GM12878 (cell line): ENCODE measurements around the gene SORL1. TPM values are rescaled to one million over a fixed set of nuclear protein-coding genes. Genes with fewer than 3 reads are reported as not detected.
A peak's percentile ranks its signal among the peaks of the same experiment; 100 is the strongest.

Experiments used
- ATAC-seq: fragments of 200-7000 bp; cut with Tn5 transposase; 3 replicates; pipeline ENCODE4 v1.9.1; 2020; ENCODE audit warnings: mild to moderate bottlenecking, moderate library complexity
- BruUV-seq: library from RNA; stranded (reverse); fragments of 400-500 nt; replicated peaks from 2 replicates; lab custom pipeline; 2021; lab: Mats Ljungman, UMichigan
- CTCF ChIA-PET: fragments of 300-600 bp; sonication (Branson Sonifier 250); formaldehyde crosslinking; extraction: SDS; loops from one replicate; lab custom pipeline; 2021; ENCODE audit warnings: inconsistent platforms; lab: Yijun Ruan, JAX
- POLR2A ChIA-PET: fragments of 350-600 bp; formaldehyde crosslinking; extraction: SDS; loops from one replicate; lab custom pipeline; 2021; ENCODE audit warnings: inconsistent platforms; lab: Charles Lee
- RAD21 ChIA-PET: fragments of 300-600 bp; sonication (Branson Sonifier 250); formaldehyde crosslinking; loops from one replicate; lab custom pipeline; 2023; ENCODE audit warnings: antibody characterized with exemption; ENCODE audit not compliant: unreplicated experiment; lab: Charles Lee
- SMC1A ChIA-PET: fragments of 300-600 bp; sonication (Branson Sonifier 250); formaldehyde crosslinking; loops from one replicate; lab custom pipeline; 2023; ENCODE audit not compliant: unreplicated experiment, uncharacterized antibody; lab: Charles Lee
- DNase-seq: peaks from one replicate; pipeline ENCODE4 v3.0.0-alpha.2; 2011; ENCODE audit warnings: low read depth, low spot score
- FAIRE-seq: peaks from 3 replicates; lab custom pipeline; 2011; peaks lifted over from hg19 to GRCh38; lab: Jason Lieb, UNC
- H2AFZ ChIP-seq: 2 replicates; pipeline ENCODE4 v1.6.0; 2011; ENCODE audit warnings: low read depth, low read length, control low read depth; ENCODE audit not compliant: control insufficient read depth
- H3K27ac ChIP-seq: 2 replicates; pipeline ENCODE4 v1.5.1; 2011; ENCODE audit warnings: control low read depth; ENCODE audit not compliant: control insufficient read depth, insufficient read depth
- H3K27me3 ChIP-seq, 2 experiments: replicated peaks in 1 of 2; 2 replicates each; pipeline versions ENCODE4 v1.6.0 to v1.6.1; 2011; ENCODE audit warnings: low read length in 1 of 2; ENCODE audit not compliant: control insufficient read depth in 2 of 2, insufficient read depth in 2 of 2
- H3K36me3 ChIP-seq, 2 experiments: 2 replicates each; pipeline ENCODE4 v1.5.1; 2011; ENCODE audit warnings: low read length in 1 of 2; ENCODE audit not compliant: control insufficient read depth in 2 of 2, insufficient read depth in 2 of 2
- H3K4me1 ChIP-seq: 2 replicates; pipeline ENCODE4 v1.6.1; 2011; ENCODE audit warnings: mild to moderate bottlenecking, low read length, moderate library complexity, mixed read lengths; ENCODE audit not compliant: control insufficient read depth, insufficient read depth
- H3K4me2 ChIP-seq: 2 replicates; pipeline ENCODE4 v1.6.0; 2011; ENCODE audit warnings: control low read depth; ENCODE audit not compliant: control insufficient read depth, insufficient read depth
- H3K4me3 ChIP-seq: fragments of 200-600 bp; sonication (generic); 2 replicates; pipeline ENCODE4 v1.5.1; 2016
- H3K79me2 ChIP-seq: 2 replicates; pipeline ENCODE4 v1.6.0; 2011; ENCODE audit warnings: low read length; ENCODE audit not compliant: control insufficient read depth, insufficient read depth
- H3K9ac ChIP-seq: 2 replicates; pipeline ENCODE4 v1.8.0; 2011; ENCODE audit warnings: low read length, control low read depth, mixed read lengths; ENCODE audit not compliant: control insufficient read depth, insufficient read depth
- H3K9me3 ChIP-seq: replicated peaks from 3 replicates; pipeline ENCODE4 v1.5.1; 2011; ENCODE audit warnings: mild to moderate bottlenecking, low read length; ENCODE audit not compliant: control insufficient read depth, insufficient read depth
- H4K20me1 ChIP-seq: 2 replicates; pipeline ENCODE4 v1.6.0; 2011; ENCODE audit not compliant: control insufficient read depth, insufficient read depth
- HDGF ChIP-seq: fragments of 450-650 bp; IDR thresholded peaks from 2 replicates; pipeline ENCODE4 v1.6.1; 2016; ENCODE audit warnings: antibody characterized with exemption
- NBN ChIP-seq: fragments of 450-650 bp; IDR thresholded peaks from 2 replicates; pipeline ENCODE4 v1.6.1; 2016
- NR2F1 ChIP-seq: fragments of 450-650 bp; conservative IDR thresholded peaks from 2 replicates; pipeline ENCODE4 v1.6.1; 2017; ENCODE audit warnings: mild to moderate bottlenecking
- POU2F2 ChIP-seq: IDR thresholded peaks from 3 replicates; pipeline ENCODE4 v1.6.1; 2011; ENCODE audit warnings: low read depth, mild to moderate bottlenecking, low read length, borderline replicate concordance
- STAT3 ChIP-seq: IDR thresholded peaks from 2 replicates; pipeline ENCODE4 v1.6.1; 2011; ENCODE audit warnings: low read depth, low read length, improper control_type of control experiment
- USF2 ChIP-seq: IDR thresholded peaks from 2 replicates; pipeline ENCODE4 v1.6.1; 2011; ENCODE audit warnings: low read depth, low read length, improper control_type of control experiment, borderline replicate concordance
- WGBS: methylation state at CpG from one replicate; pipeline ENCODE4 v1.1.6; 2016; ENCODE audit warnings: low lambda C conversion rate; ENCODE audit not compliant: insufficient replicate concordance, insufficient coverage; ENCODE audit errors: missing lambda C conversion rate; 5-methylcytosine and 5-hydroxymethylcytosine counted together
- in situ Hi-C: fragments of 300-500 bp; cut with MboI; formaldehyde crosslinking; loops from 9 replicates; pipeline ENCODE4 v1.14.3; 2018; ENCODE audit warnings: mixed read lengths
- intact Hi-C: fragments of 100-400 bp; cut with micrococcal nuclease; formaldehyde crosslinking; loops from one replicate; pipeline ENCODE4 v1.14.2; 2022; ENCODE audit not compliant: unreplicated experiment
- polyA plus RNA-seq, 11 experiments: library from polyadenylated mRNA; depleted of rRNA in 4 of 11; unstranded in 6 of 11; stranded (reverse) in 5 of 11; fragments of >200 nt; fragmentation: Nextera tagmentation in 4 of 11; fragmentation: Illumina TruSeq in 1 of 11; extraction: Ambion mirVana in 4 of 11; extraction: Trizol in 1 of 11; gene quantifications; 1 replicate in 1 of 11; 2 replicates in 10 of 11; pipeline versions ENCODE4 v1.2.1 to v1.2.3, GENCODE V29; 2011 to 2016; ENCODE audit warnings: inconsistent platforms in 2 of 11, missing spikeins in 2 of 11, low read depth in 1 of 11
- total RNA-seq, 4 experiments: library from RNA; depleted of rRNA in 3 of 4; stranded (reverse); fragments of >200 nt in 3 of 4; fragmentation: Illumina TruSeq in 1 of 4; extraction: Trizol in 1 of 4; gene quantifications; 2 replicates each; pipeline versions ENCODE4 v1.2.1 to v1.2.3, GENCODE V29; 2013 to 2021
- TF ChIP-seq, protein P1 (sequence below): IDR thresholded peaks from 2 replicates; pipeline ENCODE4 v1.6.1; 2012; ENCODE audit warnings: improper control_type of control experiment, low read depth, low read length; ENCODE audit not compliant: insufficient replicate concordance
- TF ChIP-seq, protein P2 (sequence below): fragments of 450-650 bp; IDR thresholded peaks from 2 replicates; pipeline ENCODE4 v1.6.1; 2017; ENCODE audit warnings: mild to moderate bottlenecking, moderate library complexity

SORL1 gene
- total and polyA plus RNA-seq, 10 of the 15 experiments (the other 5 are each of a cell fraction or from before 2014, with no cell fraction given): 20.2 to 107 (median 59.9) TPM

GRCh38 chr11:121453589-121454299, 1.6 kb downstream of the SORL1 start (continued):
- TF ChIP-seq, protein P1, sequence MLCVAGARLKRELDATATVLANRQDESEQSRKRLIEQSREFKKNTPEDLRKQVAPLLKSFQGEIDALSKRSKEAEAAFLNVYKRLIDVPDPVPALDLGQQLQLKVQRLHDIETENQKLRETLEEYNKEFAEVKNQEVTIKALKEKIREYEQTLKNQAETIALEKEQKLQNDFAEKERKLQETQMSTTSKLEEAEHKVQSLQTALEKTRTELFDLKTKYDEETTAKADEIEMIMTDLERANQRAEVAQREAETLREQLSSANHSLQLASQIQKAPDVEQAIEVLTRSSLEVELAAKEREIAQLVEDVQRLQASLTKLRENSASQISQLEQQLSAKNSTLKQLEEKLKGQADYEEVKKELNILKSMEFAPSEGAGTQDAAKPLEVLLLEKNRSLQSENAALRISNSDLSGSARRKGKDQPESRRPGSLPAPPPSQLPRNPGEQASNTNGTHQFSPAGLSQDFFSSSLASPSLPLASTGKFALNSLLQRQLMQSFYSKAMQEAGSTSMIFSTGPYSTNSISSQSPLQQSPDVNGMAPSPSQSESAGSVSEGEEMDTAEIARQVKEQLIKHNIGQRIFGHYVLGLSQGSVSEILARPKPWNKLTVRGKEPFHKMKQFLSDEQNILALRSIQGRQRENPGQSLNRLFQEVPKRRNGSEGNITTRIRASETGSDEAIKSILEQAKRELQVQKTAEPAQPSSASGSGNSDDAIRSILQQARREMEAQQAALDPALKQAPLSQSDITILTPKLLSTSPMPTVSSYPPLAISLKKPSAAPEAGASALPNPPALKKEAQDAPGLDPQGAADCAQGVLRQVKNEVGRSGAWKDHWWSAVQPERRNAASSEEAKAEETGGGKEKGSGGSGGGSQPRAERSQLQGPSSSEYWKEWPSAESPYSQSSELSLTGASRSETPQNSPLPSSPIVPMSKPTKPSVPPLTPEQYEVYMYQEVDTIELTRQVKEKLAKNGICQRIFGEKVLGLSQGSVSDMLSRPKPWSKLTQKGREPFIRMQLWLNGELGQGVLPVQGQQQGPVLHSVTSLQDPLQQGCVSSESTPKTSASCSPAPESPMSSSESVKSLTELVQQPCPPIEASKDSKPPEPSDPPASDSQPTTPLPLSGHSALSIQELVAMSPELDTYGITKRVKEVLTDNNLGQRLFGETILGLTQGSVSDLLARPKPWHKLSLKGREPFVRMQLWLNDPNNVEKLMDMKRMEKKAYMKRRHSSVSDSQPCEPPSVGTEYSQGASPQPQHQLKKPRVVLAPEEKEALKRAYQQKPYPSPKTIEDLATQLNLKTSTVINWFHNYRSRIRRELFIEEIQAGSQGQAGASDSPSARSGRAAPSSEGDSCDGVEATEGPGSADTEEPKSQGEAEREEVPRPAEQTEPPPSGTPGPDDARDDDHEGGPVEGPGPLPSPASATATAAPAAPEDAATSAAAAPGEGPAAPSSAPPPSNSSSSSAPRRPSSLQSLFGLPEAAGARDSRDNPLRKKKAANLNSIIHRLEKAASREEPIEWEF: no peak
- TF ChIP-seq POU2F2: peak; percentile 25; the same call in 1 of the 3 replicates

- H4K20me1 ChIP-seq: no peaks in the 10 kb centered on the region
- peak overlapping the region; percentile 76 for H3K27ac ChIP-seq
- in situ Hi-C loops: loop anchor here (25.0 kb wide), 1 partner anchor 1607 kb away; the partner anchor contains the start of gene HSPA8
- no peaks in the 10 kb centered on the region for H3K27me3 ChIP-seq
- ChIA-PET RAD21 (interaction anchor here (0.6 to 4.8 kb wide), 6 partner anchors 8 to 121 kb away, joined by 3 to 80 read pairs (median 4); no protein-coding TSS in a partner anchor), POLR2A (interaction anchor here (0.6 to 5.4 kb wide), 5 partner anchors 12 to 125 kb away, joined by 3 to 69 read pairs (median 4); no protein-coding TSS in a partner anchor), SMC1A (interaction anchor here (0.9 to 15.0 kb wide), 12 partner anchors 9 to 136 kb away, joined by 3 to 266 read pairs (median 6); partner anchors contain the start of genes SORL1 and SORL1-AS1), CTCF (interaction anchor here (2.5 to 3.7 kb wide), 4 partner anchors 8 to 136 kb away, joined by 12 to 19 read pairs (median 16); no protein-coding TSS in a partner anchor)
- BruUV-seq: no TSS peak
- peak overlapping the region; percentile 85 for H3K4me2 ChIP-seq
- intact Hi-C loops: loop anchor here (2.0 kb wide), 1 partner anchor 28 kb away; no protein-coding TSS in a partner anchor
- FAIRE-seq (no peak), ATAC-seq (peak; percentile 6), DNase-seq (no peak)
- H3K4me1 ChIP-seq: peaks cover 30% of the 10 kb centered on the region
- no peaks in the 10 kb centered on the region for H3K9me3 ChIP-seq
- H2AFZ ChIP-seq: no peak overlapping the region; the same call in 1 of the 2 replicates
- peaks cover 99% of the 10 kb centered on the region for H3K79me2 ChIP-seq
- WGBS: 92% methylated on average over 3 of the region's 3 CpGs
- H3K9ac ChIP-seq: peak overlapping the region; percentile 81
- peaks cover 3% of the 10 kb centered on the region in 2 experiments; a peak in 1 of 4 replicates for H3K36me3 ChIP-seq
- H3K4me3 ChIP-seq: peak overlapping the region; percentile 71
- peak; percentile 63; the same call in 1 of the 2 replicates for TF ChIP-seq HDGF
- 0 out of 2 replicates have a peak, but pooled peaks have one; percentile 7 for TF ChIP-seq NBN
- TF ChIP-seq STAT3: no peak
- TF ChIP-seq USF2: no peak
- TF ChIP-seq NR2F1: peak; percentile 76
- TF ChIP-seq, protein P2, sequence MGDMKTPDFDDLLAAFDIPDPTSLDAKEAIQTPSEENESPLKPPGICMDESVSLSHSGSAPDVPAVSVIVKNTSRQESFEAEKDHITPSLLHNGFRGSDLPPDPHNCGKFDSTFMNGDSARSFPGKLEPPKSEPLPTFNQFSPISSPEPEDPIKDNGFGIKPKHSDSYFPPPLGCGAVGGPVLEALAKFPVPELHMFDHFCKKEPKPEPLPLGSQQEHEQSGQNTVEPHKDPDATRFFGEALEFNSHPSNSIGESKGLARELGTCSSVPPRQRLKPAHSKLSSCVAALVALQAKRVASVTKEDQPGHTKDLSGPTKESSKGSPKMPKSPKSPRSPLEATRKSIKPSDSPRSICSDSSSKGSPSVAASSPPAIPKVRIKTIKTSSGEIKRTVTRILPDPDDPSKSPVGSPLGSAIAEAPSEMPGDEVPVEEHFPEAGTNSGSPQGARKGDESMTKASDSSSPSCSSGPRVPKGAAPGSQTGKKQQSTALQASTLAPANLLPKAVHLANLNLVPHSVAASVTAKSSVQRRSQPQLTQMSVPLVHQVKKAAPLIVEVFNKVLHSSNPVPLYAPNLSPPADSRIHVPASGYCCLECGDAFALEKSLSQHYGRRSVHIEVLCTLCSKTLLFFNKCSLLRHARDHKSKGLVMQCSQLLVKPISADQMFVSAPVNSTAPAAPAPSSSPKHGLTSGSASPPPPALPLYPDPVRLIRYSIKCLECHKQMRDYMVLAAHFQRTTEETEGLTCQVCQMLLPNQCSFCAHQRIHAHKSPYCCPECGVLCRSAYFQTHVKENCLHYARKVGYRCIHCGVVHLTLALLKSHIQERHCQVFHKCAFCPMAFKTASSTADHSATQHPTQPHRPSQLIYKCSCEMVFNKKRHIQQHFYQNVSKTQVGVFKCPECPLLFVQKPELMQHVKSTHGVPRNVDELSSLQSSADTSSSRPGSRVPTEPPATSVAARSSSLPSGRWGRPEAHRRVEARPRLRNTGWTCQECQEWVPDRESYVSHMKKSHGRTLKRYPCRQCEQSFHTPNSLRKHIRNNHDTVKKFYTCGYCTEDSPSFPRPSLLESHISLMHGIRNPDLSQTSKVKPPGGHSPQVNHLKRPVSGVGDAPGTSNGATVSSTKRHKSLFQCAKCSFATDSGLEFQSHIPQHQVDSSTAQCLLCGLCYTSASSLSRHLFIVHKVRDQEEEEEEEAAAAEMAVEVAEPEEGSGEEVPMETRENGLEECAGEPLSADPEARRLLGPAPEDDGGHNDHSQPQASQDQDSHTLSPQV: 0 out of 2 replicates have a peak, but pooled peaks have one; percentile 16
Observed at GRCh38 chr11:121455115-121455514, 3.0 kb downstream of the SORL1 start.
